SK-N-MC (cell line): ENCODE data around the gene HLA-DQA1.

Experiments
- EZH2 ChIP-seq: fragments of 200-600 bp; sonication (generic); IDR thresholded peaks from one replicate; pipeline ENCODE4 v1.6.1; 2017; ENCODE audit warnings: antibody characterized with exemption
- POLR2AphosphoS5 ChIP-seq: IDR thresholded peaks from 2 replicates; pipeline ENCODE4 v1.6.1; 2012; ENCODE audit warnings: mild to moderate bottlenecking, low read depth, low read length, borderline replicate concordance

DNA sequence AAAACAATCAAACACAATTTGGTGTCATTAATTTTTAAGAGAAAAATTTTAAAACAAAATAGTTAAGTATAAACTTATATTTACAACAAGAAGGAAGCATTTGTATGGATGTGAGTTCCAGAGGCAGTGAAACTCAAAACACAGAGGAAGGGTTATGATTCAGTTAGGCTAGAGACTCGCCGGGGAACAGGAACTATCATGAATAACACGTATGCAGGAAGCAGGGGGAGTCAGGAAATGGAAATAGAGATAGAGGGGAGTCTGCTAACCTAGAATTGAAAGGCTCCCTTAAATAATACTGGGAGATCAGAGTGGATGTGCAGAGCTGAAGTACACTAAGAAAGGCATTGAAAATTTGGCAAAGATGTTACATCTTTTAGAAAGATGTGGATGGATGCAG lies 33.3 kb upstream of the HLA-DQA1 start:
- no peak for TF ChIP-seq POLR2AphosphoS5
- no peak for TF ChIP-seq EZH2
